GM12878 (cell line): ENCODE data around the gene FABP6.

ENCODE experiments used
- DPF2 ChIP-seq: fragments of 450-650 bp; IDR thresholded peaks from 2 replicates; pipeline ENCODE4 v1.6.1; 2017; ENCODE audit warnings: mild to moderate bottlenecking
- NR2F1 ChIP-seq: fragments of 450-650 bp; conservative IDR thresholded peaks from 2 replicates; pipeline ENCODE4 v1.6.1; 2017; ENCODE audit warnings: mild to moderate bottlenecking
- RFX5 ChIP-seq: IDR thresholded peaks from 2 replicates; pipeline ENCODE4 v1.6.1; 2011; ENCODE audit warnings: low read depth, low read length, improper control_type of control experiment
- TF ChIP-seq, protein P1 (sequence below), 3 experiments: IDR thresholded peaks in 2 of 3; conservative IDR thresholded peaks in 1 of 3; 2 replicates each; pipeline ENCODE4 v1.5.1; 2011; ENCODE audit warnings: low read depth in 3 of 3, low read length in 3 of 3, mild to moderate bottlenecking in 3 of 3, control low read depth in 2 of 3, moderate library complexity in 2 of 3, inconsistent platforms in 1 of 3, mixed read lengths in 1 of 3; ENCODE audit not compliant: control insufficient read depth in 2 of 3, insufficient read depth in 1 of 3; ENCODE audit errors: extremely low read depth in 1 of 3

DNA sequence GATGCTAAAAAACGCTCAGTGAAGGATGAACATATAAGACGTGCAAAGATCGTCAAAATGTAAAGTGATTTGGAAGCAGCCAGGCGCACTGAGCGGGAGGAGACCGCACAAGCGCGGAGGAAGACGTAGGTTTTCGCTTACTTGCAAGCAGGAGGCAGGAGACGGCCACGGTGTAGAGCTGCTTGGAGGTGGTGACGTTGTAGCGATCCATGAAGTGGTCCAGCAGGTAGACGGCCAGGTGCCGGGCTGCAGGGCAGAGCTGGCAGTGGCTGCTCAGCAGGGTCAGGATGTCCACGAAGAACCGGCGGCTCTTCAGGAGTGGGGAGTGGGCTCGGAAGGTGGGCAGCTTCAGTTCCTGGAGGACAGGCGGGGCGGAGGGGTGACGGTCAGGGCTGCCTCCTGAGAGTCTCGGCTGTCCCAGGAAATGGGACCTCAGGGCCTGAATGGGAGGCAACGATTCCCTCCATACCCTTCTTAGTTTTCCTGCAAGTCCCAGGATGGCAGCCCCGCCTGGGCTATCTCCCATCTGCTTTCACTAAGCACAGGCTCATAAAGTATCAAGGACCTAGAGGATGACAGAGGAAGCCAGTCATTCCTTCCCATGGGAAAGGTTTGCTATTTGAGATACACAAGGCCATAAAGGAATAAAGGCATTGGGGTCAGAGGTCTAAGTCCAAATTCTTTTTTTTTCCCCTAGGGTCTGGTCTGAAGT, 51.2 kb downstream of the FABP6 start:
- TF ChIP-seq, protein P1, sequence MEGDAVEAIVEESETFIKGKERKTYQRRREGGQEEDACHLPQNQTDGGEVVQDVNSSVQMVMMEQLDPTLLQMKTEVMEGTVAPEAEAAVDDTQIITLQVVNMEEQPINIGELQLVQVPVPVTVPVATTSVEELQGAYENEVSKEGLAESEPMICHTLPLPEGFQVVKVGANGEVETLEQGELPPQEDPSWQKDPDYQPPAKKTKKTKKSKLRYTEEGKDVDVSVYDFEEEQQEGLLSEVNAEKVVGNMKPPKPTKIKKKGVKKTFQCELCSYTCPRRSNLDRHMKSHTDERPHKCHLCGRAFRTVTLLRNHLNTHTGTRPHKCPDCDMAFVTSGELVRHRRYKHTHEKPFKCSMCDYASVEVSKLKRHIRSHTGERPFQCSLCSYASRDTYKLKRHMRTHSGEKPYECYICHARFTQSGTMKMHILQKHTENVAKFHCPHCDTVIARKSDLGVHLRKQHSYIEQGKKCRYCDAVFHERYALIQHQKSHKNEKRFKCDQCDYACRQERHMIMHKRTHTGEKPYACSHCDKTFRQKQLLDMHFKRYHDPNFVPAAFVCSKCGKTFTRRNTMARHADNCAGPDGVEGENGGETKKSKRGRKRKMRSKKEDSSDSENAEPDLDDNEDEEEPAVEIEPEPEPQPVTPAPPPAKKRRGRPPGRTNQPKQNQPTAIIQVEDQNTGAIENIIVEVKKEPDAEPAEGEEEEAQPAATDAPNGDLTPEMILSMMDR (IDR thresholded peaks at IDR 0.05 in 2 of 3, conservative IDR thresholded peaks at IDR 0.05 in 1 of 3; ENCODE audit: control insufficient read depth in 2 of 3, extremely low read depth in 1 of 3, insufficient read depth in 1 of 3, low read depth in 3 of 3, low read length in 3 of 3): no peak
- TF ChIP-seq RFX5 (no peak), NR2F1 (no peak), DPF2 (no peak)
